ENCODE data around the gene CLEC18B.
"Not testable (repeated sequence)": the region's sequence is repeated elsewhere in the genome, so short reads cannot be mapped to it uniquely, and the experiment has no call there.

GRCh38 chr16:74428493-74428892 is 7.2 kb upstream of the CLEC18B start:
- not testable (repeated sequence) for TF ChIP-seq CTCF, EP300, POLR2A (IDR thresholded peaks at IDR 0.05)
